Left ventricle myocardium superior (tissue), 1 donor: ENCODE measurements around the gene PYGB. TPM values are rescaled to one million over a fixed set of nuclear protein-coding genes. Genes with fewer than 3 reads are reported as not detected.
A peak's percentile ranks its signal among the peaks of the same experiment; 100 is the strongest.

Experiments used
- ATAC-seq: fragments of 200-7000 bp; cut with Tn5 transposase; one replicate; pipeline ENCODE4 v1.9.1; 2020; ENCODE audit warnings: mild to moderate bottlenecking, moderate library complexity
- DNase-seq: peaks from one replicate; pipeline ENCODE4 v3.0.0-alpha.2; 2020
- intact Hi-C: fragments of 100-400 bp; cut with micrococcal nuclease; formaldehyde crosslinking; loops from one replicate; pipeline ENCODE4 v1.11.0; 2022
- long read RNA-seq: library from polyadenylated mRNA; unstranded; transcript quantifications from one replicate; pipeline ENCODE4 v2.0.0, GENCODE V29; 2021
- total RNA-seq: library from RNA; stranded (reverse); fragmentation: NEBNext Ultra II Directional; extraction: Animal tissue kit (Norgen Biotek cat#: 25700); gene quantifications from one replicate; pipeline ENCODE4 v1.2.1, GENCODE V29; 2021
- donor health status: DM: no; HTN: yes; CAD: no; lungs with severe emphysema.

The PYGB gene
- total RNA-seq, result 205 TPM
- long read RNA-seq, full-length matches to known transcripts, result 343 of 523 reads
- long read RNA-seq, partial matches to known transcripts, result 107 of 523 reads
- long read RNA-seq, other reads (novel, unspliced or antisense), result 73 of 523 reads

DNA sequence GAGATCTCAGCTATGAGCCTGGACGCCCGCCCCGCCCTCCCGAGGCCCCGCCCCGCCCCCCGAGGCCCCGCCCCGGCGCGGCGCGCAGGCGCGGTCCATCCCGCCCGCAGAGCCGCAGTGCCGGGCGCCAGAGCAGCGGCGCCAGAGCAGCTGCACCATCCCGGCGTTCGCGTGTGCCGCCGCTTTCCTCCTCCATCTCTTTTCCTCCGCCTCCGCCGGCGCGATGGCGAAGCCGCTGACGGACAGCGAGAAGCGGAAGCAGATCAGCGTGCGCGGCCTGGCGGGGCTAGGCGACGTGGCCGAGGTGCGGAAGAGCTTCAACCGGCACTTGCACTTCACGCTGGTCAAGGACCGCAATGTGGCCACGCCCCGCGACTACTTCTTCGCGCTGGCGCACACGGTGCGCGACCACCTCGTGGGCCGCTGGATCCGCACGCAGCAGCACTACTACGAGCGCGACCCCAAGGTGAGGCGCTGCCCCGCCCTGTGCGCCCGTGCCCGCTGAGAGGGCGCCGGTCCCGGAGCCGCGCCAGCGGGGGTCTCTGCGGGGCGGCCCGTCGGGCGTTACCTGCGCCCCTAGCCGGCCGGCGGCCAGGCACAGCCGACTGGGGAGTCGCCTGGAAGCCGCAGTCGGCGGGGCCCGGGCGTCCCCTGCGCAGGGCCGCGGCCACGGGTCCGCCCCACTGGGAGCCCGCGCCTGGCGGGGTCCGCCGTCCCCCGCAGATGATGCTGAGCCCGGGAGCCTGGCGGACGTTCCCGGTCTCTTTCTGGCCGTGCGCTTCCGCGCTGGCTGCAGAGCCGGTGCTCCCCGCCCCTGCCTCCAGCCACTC, at the start of gene PYGB:
PYGB (plus strand) TSS at position 130 of the 830 bp plus-strand sequence; CDS start at position 224, 94 bp downstream.
- intact Hi-C loops, result no loop called here
- DNase-seq, result peak; percentile 87
- peak; percentile 88 for ATAC-seq

GRCh38 chr20:25198663-25199383, 49.1 kb upstream of the PYGB start:
- peak; percentile 54 for DNase-seq
- intact Hi-C loops, result loop anchor here (10.0 kb wide), 2 partner anchors 56 to 204 kb away; partner anchors contain the start of gene APMAP
- ATAC-seq, result peak; percentile 53

DNA sequence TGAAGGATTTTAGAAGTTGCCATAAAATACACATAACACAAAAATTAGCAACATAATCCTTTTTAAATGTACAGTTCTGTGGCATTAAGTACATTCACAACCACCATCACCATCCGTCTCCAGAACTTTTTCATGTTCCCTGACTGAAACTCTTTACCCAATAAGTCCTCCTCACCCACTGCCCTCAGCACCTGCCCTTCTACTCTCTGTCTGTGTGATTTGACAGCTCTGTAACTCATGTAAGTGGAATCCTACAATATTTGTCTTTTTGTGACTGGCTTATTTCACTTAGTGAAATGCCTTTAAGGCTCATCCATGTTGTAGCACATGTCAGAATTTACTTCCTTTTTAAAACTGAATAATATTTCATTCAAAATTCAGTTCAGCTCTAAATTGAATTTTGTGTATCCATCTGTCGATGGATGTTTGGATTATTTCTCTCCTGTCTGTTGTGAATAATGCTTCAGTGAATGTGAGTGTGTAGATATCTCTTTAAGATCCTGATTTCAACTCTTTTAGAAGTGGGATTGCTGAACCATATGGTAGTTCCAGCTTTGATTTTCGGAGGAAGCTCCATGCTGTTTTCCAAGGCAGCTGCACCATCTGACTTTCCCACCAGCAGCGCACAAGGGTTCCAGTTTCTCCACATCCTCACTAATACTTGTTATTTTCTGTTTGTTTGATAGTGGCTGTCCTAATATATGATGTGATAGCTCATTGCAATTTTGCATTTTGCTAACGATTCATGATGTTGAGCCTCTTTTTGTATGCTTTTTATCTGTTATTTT, 48.2 kb upstream of the PYGB start:
- no peak for ATAC-seq

DNA sequence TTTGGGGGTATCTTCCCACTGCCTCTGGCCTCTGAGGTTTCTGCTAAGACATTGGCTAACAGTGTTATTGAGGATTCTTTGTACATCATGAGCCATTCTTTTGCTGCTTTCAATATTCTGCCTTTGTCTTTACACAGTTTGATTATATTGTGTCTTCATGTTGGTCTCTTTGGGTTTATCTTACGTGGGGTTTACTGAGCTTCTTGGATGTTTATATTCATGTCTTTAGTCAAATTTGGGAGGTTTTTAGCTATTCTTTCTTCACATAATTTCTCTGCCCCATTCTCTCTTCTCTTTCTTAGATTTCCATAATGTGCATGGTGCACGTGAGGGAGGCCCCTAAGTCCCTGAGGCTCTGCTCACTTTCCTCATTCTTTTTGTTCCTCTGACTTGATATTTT, 44.8 kb upstream of the PYGB start:
- DNase-seq (no peak), ATAC-seq (no peak)
- intact Hi-C loops, result no loop called here

More for the DNA sequence above, 48.2 kb upstream of the PYGB start:
- DNase-seq, result no peak
- intact Hi-C loops, result loop anchor here (10.0 kb wide), 2 partner anchors 55 to 205 kb away; partner anchors contain the start of gene APMAP

- no peak for DNase-seq
Observed at GRCh38 chr20:25203871-25204320, 44.0 kb upstream of the PYGB start.

GRCh38 chr20:25204550-25205276, 43.2 kb upstream of the PYGB start:
- DNase-seq (no peak), ATAC-seq (peak; percentile 24)
- intact Hi-C loops, result no loop called here

More at GRCh38 chr20:25203871-25204320, 44.0 kb upstream of the PYGB start:
- intact Hi-C loops, result no loop called here
- ATAC-seq, result no peak

- intact Hi-C loops, result no loop called here
- ATAC-seq, result peak; percentile 58
Observed at GRCh38 chr20:25205277-25206062, 42.4 kb upstream of the PYGB start.

GRCh38 chr20:25206063-25206403, 41.9 kb upstream of the PYGB start:
- peak; percentile 9 for ATAC-seq
- intact Hi-C loops, result no loop called here
- DNase-seq, result no peak

More at GRCh38 chr20:25205277-25206062, 42.4 kb upstream of the PYGB start:
- no peak for DNase-seq

GRCh38 chr20:25206548-25206947, 41.3 kb upstream of the PYGB start:
- no peak for ATAC-seq
- intact Hi-C loops, result no loop called here
- no peak for DNase-seq

DNA sequence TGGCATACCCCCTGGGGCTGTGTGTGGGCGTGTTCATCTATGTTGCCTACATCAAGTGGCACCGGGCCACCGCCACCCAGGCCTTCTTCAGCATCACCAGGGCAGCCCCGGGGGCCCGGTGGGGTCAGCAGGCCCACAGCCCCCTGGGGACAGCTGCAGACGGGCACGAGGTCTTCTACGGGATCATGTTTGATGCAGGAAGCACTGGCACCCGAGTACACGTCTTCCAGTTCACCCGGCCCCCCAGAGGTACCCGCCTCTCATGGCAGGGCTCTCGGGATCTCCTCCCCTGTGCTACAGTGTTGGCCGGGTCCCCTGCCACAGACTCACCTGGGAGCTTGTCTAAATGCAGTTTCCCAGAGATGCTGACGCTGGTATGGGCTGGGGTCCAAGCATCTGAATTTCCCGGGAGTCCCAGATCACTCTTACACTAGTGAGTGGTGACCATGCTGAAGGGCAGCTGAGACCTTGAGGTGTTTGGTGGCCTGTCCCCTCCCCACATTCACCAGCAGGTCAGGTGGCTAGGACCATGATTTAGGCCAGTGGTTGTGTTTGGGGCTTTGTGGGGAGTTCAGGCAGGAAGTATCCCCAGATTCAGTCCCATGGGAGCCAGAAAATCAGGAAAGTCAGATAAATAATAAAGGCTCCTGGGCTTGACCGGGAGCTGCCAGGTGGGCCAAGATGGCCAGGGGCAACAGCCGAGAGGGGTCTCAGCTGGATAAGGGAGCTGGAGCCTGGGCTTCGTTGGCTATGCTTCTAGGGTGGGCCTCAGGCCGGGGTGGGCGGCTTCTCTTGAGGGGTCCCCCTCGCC, 40.5 kb upstream of the PYGB start:
- ATAC-seq, result no peak
- DNase-seq, result no peak
- intact Hi-C loops, result no loop called here

GRCh38 chr20:25207960-25208534, 39.8 kb upstream of the PYGB start:
- DNase-seq (no peak), ATAC-seq (no peak)
- intact Hi-C loops, result no loop called here

- DNase-seq, result no peak
Observed at GRCh38 chr20:25209400-25209799, 38.5 kb upstream of the PYGB start.

GRCh38 chr20:25209911-25210310, 38.0 kb upstream of the PYGB start:
- no peak for DNase-seq
- intact Hi-C loops, result no loop called here
- ATAC-seq, result no peak

More at GRCh38 chr20:25209400-25209799, 38.5 kb upstream of the PYGB start:
- ATAC-seq, result no peak
- intact Hi-C loops, result no loop called here

GRCh38 chr20:25211273-25211672, 36.6 kb upstream of the PYGB start:
- intact Hi-C loops, result no loop called here
- DNase-seq (no peak), ATAC-seq (no peak)

GRCh38 chr20:25212242-25212641, 35.6 kb upstream of the PYGB start:
- intact Hi-C loops, result no loop called here
- ATAC-seq, result no peak

GRCh38 chr20:25213566-25214425, 34.1 kb upstream of the PYGB start:
- DNase-seq (no peak), ATAC-seq (no peak)
- intact Hi-C loops, result no loop called here

More at GRCh38 chr20:25212242-25212641, 35.6 kb upstream of the PYGB start:
- no peak for DNase-seq
